GM21825 (cell line): ENCODE data around the gene LORICRIN.

Experiments
- ATAC-seq: cut with Tn5 transposase; IDR thresholded peaks from one replicate; pipeline ENCODE4 v1.9.1; 2021; ENCODE audit warnings: mild to moderate bottlenecking, moderate library complexity; ENCODE audit not compliant: unreplicated experiment

LORICRIN gene

DNA sequence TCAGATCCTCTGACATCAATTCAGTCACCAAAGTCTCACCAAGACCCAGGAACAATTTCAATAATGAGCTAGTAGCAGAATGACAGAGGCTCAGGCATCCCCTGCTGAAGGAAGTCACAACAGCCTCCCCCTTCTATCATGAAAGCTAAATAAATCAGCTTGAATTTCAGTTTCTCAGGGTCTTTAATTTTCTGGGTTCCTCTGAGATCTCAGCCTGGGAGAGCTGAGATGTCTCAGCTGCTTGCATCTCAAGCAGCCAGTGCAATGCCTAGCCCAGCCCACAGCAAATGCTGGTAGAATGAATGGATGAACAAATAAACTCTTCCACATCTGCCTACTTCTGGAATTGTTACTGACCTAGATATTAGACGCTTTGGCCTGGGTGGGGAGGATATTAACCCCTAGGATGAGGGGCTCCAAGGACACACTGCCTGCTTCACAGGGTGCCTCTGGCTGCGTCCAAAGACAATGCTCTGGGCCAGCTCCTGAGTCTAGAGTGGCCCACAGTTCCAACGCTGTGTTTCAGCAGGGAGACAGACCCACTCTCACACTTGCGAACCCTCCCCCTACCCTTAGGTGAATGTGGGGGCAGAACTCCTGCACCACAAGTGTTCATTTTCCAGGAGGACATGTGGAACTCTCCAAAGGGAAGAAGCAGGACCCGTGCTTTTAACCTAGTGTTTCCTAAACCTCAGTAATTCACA lies 11.2 kb upstream of the LORICRIN start:
- no peak for ATAC-seq

DNA sequence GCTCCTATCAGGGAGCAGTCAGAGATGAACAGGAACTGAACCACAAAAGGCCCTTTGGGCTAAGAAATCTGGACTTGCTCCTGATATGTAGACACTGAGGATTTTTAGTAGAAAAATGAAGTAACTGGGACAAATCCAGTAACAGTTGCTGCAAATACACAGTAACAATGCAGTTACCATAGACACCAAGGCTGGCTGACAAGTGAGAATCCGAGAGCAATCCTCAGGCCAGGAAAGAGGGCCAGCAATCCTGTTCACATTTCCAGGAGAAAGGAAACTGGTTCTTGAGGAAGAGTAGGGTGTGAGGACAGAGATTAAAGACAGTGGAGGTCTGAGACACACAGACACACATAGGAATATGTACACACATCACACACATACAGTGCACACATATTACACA lies 9.3 kb upstream of the LORICRIN start:
- ATAC-seq: no peak

- no peak for ATAC-seq
These were observed 8.4 kb upstream of the LORICRIN start for GRCh38 chr1:153251087-153251486.

DNA sequence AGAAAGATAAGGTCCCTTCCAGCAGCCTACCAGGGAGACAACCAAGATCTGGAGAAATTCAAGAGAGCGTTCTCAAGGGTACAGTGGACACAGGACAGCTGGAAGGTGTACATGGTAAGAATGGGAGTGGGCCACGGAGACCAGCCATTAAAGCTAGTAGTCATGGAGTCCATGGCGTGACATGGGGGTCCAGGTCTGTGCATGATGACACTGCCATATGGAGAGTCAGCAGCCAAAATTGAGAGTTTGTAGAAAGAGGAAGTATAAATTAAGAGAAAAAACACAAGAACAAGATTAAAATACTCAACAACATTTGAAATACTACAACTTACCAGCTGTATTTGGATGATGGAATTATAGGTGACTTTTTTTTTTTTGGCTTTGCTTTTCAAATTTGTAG lies 7.9 kb upstream of the LORICRIN start:
- no peak for ATAC-seq

DNA sequence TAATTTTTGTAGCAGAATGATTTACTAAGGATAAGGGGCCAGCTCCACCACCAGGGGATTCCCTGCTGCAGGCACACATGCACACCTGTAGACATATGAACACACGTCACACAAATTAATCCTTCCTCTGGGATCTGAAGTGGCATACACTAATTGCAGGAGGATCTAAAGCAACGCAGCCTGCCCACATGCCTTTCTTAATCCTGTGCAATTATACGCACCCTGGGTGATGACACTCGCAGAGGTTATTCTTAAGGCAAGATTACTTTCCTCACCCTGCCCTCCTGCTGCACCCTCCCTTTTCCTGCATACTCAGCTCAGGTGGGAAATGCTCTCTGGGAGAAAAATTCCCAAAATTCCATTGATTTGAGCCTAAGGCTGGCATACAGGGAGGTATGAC lies 7.5 kb upstream of the LORICRIN start:
- ATAC-seq: no peak

DNA sequence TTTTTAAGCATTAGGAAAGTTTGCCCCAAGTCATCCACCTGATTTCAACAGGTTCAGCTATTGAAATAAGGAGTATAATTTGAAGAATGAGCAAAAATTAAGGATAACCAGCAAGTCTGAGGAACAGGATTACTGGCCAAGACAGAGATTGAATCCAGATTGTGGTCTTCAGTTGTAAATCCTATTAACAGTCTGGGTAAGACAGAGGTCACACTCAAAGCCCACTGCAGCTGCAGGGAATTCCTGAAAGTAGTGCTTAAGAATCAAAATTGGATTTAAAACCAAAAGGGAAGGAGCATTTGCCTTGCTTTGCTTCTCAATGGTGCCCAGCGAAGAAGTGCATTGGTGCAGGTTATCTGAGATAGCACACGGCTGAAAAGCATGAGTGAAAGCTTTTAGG lies 6.4 kb upstream of the LORICRIN start:
- ATAC-seq: no peak

DNA sequence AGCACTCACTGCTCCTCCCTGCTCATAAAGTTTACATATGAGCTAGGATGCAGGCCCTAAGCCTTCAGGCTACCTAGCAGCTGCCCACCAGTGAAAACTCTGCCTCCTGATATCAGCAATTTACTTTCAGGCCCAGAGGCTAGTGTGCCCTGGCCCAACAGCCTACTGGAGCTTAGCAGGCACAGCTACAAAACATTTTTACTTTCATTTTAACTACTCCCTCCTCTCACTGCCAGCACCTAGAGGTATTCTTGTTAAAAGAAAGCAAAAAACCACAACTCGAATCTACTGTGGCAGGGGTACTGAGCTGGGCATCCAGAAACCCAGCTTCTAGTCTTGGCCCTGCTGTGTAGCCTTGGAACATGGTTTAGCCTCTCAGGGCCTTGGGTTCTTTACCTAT lies 5.8 kb upstream of the LORICRIN start:
- no peak for ATAC-seq

DNA sequence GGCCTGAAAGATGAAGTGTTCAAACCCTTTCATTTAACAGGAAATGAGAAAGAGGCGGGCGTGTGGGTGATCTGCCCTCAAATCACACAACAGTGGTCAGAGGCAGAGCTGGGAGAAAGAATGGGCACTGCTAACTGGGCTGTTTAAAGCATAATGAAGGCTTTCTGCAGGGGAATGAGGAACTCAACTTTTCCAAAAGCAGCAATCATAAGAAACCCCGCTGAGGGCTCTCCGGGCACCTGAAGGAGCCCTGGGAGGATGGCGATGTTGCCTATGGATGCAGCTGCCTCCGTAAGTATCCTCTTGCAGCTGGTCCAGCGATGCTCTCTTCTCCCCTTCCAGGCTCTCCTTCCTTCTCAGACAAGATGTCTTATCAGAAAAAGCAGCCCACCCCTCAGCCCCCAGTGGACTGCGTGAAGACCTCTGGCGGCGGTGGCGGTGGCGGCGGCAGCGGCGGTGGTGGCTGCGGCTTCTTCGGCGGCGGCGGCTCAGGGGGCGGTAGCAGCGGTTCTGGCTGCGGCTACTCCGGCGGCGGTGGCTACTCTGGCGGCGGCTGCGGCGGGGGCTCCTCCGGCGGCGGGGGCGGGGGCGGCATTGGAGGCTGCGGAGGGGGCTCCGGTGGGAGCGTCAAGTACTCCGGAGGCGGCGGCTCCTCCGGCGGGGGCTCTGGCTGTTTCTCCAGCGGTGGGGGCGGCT lies 1.2 kb downstream of the LORICRIN start:
- ATAC-seq: no peak

DNA sequence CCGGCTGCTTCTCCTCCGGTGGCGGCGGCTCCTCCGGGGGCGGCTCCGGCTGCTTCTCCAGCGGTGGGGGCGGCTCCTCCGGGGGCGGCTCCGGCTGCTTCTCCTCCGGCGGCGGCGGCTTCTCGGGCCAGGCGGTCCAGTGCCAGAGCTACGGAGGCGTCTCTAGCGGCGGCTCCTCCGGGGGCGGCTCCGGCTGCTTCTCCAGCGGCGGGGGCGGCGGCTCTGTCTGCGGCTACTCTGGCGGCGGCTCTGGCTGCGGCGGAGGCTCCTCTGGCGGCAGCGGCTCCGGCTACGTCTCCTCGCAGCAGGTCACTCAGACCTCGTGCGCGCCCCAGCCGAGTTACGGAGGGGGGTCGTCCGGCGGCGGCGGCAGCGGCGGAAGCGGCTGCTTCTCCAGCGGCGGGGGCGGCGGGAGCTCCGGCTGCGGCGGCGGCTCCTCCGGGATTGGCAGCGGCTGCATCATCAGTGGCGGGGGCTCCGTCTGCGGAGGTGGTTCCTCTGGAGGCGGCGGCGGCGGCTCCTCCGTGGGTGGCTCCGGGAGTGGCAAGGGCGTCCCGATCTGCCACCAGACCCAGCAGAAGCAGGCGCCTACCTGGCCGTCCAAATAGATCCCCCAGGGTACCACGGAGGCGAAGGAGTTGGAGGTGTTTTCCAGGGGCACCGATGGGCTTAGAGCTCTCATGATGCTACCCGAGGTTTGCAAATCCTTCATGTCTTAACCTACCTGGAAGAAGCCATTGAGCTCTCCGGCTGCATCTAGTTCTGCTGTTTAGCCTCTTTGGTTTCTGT lies 2.0 kb downstream of the LORICRIN start:
- no peak for ATAC-seq

GRCh38 chr1:153262070-153262366 lies 2.5 kb downstream of the LORICRIN start:
- no peak for ATAC-seq

DNA sequence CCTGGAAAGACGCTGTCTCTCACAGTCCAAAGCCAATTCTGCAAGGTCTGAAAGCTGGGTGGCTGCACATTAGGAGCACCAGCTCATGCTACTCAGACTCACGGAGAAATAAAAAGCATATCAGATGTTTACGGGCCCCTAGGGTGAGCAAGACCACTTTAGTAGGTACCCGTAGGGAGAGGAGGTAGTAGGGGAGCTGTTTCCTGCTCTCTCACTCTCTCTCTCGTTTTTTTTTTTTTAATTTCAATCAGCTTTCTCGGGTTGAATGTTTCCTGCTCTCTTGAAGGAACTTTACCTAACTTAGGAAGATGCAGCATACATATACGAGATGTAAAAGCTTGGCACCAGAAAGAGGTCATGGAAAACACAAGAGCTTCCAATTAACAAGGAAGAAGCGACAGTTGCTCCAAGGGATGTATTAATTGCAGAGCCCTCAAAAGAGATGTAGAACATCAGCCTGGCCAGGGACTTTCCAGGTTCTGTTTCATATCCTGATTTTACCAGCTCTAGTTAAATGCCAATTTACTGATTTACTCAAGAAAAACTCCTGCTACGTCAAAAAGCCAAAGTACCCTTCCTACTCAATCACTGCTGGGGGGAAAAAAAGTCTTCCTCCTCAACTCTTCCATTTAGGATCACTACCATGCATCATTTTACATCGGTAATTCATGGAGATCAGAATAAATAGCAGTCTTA lies 3.1 kb downstream of the LORICRIN start:
- ATAC-seq: no peak

- no peak for ATAC-seq
These were observed 6.0 kb downstream of the LORICRIN start for GRCh38 chr1:153265457-153265856.

DNA sequence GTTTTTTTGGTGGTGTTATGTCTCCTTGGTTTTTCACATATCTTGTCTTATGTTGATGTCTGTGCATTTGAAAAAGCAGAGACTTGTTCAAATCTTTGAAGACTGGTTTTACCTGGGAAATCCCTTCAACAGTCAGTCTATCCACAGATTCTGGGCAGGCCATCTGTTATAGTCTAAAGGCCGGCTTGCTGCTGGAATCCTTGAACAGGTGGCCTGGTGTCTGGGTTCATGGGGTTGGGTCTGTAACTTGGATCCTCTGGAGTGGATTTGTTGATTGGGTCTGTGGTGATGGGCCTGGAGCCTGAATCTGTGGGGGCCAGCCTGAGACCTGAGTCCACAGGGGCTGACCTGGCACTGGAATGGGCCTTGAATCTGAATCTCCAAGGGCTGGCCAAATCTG lies 12.2 kb downstream of the LORICRIN start:
- ATAC-seq: no peak

- ATAC-seq: no peak
These were observed 12.7 kb downstream of the LORICRIN start for GRCh38 chr1:153272186-153272585.

DNA sequence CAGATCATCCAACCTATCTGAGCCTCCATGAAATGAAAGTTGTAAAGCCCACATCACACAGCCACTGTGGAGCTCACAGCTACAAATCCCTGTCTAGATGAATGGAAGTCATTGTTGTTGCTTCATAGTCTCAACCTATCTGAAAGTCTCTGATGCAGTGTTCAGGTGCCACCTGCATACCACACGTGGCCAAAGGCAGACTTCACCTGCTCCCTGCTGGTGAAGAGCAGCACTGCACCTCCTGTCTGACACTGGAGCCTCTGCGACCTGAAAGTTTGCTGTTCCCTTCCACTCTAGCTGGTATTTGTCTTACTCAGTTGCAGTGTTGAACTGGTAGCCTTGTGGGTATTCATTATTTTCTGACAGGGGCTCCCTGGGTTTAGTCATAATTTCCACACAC lies 18.4 kb downstream of the LORICRIN start:
- ATAC-seq: no peak

GRCh38 chr1:153288634-153289275 lies 29.3 kb downstream of the LORICRIN start:
- ATAC-seq: no peak

DNA sequence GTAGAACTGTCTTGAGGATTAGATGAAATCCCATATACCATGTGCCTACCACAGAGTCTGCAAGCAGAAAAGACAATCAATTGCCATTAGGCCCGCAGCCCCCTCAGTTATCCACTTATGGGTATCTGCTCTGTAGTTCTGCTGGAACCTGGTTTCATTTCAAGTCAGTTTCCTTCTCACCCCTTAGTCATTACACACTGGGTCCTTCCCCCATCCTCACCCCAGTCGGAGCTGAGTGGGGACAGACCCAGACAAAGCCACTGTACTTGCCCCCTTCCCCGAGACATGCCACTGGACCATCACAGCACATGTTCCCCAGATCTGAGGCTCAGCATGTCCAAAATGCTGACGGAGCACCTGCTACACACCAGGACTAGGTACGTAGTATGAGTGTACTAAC lies 32.0 kb downstream of the LORICRIN start:
- no peak for ATAC-seq

GRCh38 chr1:153292185-153292584 lies 32.7 kb downstream of the LORICRIN start:
- no peak for ATAC-seq

GRCh38 chr1:153292740-153293479 lies 33.4 kb downstream of the LORICRIN start:
- ATAC-seq: no peak

DNA sequence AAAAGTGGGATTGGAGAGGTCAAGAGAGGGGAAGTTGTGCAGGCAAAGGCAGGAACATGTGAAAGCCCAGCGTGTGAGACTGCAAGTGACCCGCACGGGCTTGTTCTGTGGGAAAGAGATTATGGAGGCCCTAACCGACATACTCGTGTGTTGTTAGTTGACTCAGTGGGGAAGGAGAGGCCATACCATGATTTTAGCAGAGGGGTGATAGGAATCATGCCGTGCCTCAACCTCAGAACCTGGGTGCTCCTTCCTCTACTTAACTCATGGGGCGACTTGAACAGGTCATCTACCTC lies 33.9 kb downstream of the LORICRIN start:
- ATAC-seq: no peak

GRCh38 chr1:153293851-153294250 lies 34.4 kb downstream of the LORICRIN start:
- ATAC-seq: no peak
